HS-27A (cell line): Measurements from ENCODE around the gene UNC13A.

Experiments used
- DNase-seq: peaks from one replicate; pipeline ENCODE4 v3.0.0-alpha.2; 2012; ENCODE audit warnings: low read depth, missing footprints

UNC13A gene

DNA sequence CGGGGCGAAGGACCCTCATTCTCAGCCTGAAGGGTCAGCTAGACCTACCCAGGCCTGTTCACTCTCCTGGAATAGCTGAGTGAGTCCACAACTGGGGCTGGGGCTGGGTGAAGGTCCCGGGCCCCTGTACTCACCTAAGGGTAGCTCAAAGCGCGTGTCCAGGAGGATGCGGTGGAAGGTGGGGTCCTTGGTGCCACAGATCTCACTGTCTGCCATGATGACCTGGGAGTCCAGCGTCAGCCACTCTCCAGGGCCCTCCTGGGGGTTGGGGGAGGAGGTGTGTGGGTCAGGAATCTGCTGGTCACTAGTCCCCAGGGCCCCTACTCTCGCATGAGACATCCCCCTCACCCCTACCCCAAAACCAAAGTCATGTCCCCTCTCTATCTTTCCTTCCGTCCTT, 18.7 kb downstream of the UNC13A start:
- no peak for DNase-seq

DNA sequence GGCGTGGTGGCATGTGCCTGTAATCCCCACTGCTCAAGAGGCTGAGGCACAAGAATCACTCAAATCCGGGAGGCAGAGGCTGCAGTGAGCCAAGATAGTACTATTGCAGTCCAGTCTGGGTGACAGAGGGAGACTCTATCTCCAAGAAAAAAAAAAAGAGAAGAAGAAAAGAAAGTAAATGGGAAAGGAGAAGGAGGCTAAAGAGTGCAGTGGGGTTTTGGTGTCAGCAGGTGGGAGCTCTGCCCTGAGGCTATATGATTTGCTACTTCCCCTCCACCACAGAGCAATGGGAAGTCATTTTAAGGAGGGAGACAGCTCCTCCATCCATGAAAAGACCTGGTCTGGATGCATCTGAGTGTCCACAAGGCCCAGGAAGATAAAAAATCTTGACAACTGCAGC, 23.1 kb downstream of the UNC13A start:
- no peak for DNase-seq

DNA sequence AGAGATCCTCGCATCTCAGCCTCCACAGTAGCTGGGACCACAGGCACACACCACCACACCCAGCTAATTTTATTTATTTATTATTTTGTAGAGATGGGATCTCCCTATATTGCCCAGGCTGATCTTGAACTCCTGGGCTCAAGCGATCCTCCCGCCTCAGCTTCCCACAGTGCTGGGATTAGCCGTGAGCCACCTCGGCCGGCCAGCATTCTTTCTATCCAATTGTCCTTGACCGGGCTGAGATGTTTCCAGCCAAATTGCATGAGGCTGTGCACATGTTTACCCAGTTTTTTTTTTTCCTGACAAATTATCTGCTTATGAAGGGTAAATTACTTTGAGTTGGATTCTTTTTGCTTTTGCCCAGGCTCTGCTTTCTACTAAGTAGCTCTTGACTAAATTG, 28.2 kb downstream of the UNC13A start:
- DNase-seq, result no peak

DNA sequence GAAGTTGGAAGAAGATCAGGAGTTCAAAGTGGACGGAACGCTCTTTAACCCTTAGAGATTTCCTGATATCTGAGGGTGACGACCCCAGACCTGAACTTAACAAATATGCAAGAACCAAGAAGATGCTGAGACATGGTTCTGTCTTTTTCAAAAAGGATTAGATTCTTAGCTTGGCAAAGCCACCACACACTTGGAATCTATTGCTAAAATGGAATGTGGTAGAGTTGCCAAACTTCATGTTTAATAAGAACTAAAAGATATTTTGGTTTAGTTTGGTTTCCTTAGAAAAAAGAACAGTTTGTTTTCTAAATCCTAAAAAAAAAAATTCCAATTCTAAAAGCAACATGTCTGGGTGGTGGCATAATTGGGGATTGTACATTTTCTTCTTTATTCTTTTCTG, 29.5 kb downstream of the UNC13A start:
- no peak for DNase-seq

DNA sequence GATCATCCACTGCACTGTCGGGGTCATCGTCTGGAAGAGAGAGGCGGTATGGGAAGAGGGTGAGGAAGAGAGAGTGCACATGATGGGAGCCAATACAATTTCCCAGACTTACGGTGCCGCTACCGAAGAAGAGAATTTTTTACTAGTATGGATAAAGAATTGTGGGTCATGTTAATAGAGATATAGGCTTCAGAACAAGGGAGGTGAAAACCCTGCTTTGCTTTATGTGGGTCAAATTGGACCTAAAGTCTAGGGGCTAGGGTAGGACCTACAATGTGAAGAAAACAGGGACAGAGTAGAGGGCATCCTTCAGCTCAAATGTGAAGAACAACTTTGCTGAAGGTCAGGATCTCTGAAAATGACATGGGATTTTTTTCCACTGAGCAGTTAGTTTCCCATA, 29.9 kb downstream of the UNC13A start:
- DNase-seq, result no peak

DNA sequence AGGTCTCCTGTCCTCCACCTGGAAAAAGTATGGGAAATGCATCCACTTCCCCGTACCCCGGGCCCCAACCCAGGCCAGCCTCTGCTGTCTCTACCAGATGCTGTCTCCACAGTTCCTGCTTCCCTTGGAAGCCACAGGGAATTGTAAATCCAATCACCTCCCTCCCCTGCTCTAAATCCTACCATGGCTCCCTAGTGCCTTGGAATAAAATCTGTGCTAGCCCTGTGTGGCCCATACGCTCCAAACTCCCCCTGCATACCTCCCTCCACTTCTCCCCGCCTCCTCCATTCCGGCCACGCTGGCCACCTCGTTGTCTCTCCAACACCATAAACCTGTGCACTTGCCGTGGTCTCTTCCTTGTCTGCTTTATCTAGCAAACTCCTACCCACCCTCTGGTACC, 31.2 kb downstream of the UNC13A start:
- no peak for DNase-seq

DNA sequence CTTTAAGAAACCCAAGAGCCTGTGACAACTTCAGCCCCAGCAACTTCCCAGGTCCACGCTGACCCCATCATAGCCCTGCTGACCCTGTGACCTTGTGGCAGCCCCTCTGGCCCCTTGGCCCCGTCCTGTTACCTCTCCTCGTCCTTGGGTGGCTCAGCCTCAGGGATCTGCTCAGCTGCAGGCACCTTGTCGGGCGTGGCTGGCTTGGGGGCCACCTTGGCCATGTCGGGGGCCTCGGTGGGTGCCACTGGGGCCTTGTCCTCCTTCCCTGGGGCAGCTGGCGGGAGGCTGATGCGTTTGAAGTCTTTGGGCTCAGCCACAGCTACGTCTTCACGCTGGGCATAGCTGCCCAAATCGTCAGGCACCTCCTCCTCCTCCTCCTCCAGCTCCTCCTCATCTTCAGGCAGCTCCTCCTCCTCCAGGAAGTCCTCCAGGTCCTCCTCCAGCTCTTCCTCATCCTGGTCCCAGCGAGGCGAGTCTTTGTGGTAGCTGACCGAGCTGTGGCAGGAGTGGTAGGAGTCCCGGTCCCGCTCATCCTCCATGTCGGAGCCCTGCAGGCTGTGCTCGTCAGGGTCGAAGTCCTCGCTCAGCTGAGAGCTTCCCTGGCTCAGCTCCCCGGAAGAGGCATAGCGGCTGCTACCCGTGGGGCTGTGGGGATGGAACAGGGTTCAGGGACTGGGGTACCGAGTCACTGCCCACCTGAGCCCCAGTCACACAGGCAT, 32.2 kb downstream of the UNC13A start:
- no peak for DNase-seq

DNA sequence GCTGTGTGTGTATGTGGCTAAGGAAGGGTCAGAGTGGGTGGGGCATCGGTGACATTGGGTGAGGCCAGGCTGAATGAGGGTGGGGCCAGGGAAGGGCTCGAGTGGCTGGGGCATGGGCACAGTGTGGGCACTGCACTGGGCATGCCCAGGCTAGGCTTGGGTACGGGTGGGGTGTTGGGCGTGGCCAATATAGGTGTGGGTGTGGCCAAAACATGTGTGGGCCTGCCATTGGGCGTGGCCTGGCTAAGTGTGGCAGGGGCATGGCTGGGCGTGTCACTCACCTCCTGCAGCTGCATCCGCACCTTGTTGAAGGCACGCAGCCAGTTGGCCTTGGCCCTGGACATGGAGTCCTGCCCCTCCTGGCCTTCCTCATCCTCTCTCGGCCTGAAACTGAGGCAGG, 33.2 kb downstream of the UNC13A start:
- no peak for DNase-seq

DNA sequence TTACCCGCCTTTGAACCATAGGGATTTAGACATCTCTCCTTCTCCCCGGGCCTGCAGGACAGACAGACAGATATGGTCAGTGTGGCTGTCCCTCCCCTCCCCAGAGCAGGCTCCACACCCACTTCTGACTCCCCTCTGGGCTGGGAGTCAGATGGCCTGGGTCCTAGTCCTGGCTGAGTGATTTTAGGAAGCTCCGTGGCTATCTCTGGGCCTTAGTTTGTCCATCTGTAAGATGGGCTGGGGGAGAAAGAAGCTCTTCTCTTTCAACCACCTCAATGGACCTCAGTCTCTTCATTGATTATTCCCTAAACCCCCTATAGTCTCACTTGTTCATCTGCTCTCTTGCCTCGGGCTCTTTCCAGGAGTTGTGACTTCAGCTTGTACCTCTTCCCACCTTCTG, 35.5 kb downstream of the UNC13A start:
- DNase-seq, result no peak

DNA sequence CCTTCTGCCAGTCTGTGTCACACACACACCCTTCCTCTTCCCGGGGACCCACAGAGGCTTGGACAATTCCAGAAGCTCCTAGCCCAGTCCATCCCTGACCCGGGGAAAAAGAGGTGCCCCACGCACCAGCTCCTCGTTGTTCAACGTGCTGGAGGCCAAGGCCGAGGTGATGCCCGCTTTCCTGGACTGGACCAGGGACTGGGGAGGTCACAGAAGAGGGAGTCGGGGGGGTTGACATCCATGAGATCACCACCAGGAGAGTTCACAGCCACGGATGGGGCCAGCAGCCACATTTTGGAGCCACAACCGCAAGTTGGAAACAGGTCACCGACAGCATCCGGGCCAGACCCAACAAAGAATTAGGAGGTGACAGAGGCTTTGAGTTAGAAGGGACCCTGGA, 39.4 kb downstream of the UNC13A start:
- no peak for DNase-seq

DNA sequence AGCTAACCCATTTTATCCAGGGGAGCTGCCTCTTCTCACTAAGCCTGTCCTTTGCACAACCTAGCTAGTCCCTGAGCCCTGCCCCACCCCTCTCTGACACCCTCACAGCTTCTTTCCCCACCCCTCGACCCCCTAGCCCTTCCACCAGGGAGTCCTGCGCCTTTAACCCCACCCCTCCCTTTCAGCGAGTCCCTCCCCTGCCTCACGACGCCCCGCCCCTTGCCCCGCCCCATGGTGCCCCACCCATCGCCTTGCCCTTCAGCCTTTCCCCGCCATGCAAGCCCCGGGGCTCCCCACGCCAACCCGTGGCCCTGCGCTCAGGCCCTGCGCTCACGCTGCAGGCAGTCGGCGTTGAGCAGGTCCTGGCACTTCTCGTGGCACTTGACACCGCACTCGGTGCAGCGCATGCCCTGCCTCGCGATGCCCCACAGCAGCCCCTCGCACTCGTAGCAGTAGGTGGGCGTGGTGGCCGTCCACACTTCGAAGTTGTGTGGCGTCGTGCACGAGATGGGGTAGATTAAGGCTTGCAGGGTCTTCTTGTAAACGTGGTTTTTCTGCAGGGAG, 40.0 kb downstream of the UNC13A start:
- no peak for DNase-seq

DNA sequence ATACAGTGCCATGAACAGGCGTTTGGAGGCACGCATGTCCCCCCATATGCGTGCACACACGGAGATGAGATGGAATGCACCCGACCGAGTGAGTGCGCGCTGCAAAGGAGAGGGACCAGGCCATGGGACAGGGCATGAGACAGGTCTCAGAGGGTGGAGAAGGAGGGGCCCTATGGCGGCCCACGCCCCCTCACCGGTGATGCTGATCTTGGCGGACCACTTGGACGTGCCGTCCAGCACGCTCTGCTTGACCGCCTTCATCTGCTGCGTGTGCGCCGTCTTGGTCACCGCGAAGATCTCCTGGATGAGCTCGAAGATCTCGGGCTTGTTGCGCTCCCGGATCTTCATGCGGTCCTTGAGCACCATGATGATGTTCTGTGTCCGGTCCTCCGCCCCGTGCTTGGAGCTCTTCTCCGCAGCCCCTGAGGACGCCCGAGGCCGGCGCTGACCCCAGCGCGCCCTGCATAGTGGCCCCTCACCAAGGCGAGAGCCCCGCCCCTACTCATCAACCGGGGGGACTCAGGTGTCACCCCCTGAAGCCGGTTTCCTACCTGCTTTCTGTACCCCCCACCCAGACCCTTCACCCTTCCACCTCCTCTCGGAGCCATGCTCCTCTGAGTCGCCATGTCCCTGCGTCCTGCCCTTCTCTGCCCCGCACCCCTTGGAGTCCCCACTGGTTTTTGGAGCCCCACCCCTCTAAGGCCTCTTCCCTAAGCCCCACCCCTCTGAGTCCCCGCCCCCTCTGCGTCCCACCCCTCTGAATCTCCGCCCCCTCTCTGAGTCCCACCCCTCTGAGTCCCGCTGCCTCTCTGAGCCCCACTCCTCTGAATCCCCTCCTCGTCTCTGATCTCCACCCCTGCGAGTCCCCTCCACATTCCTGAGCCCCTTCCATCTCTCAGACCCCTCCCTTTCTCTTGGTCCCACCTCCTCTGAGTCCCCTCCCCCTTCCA, 40.8 kb downstream of the UNC13A start:
- no peak for DNase-seq

DNA sequence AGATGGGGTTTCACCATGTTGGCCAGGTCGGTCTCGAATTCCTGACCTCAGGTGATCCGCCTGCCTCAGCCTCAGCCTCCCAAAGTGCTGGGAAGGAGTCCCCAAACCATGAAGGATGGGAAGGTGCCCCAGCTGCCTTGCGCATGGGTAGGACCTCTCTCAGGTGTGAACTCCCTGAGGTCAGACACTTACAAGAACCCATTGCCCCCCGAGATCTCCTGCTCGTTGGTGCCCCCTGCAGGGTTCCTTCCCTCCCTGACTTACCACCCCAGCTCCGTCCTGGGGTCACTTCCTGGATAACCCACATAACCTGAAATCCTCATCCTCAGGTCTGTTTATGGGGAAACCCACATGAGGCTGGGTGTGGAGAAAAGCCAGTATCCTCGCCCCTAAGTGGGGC, 41.7 kb downstream of the UNC13A start:
- DNase-seq, result no peak

DNA sequence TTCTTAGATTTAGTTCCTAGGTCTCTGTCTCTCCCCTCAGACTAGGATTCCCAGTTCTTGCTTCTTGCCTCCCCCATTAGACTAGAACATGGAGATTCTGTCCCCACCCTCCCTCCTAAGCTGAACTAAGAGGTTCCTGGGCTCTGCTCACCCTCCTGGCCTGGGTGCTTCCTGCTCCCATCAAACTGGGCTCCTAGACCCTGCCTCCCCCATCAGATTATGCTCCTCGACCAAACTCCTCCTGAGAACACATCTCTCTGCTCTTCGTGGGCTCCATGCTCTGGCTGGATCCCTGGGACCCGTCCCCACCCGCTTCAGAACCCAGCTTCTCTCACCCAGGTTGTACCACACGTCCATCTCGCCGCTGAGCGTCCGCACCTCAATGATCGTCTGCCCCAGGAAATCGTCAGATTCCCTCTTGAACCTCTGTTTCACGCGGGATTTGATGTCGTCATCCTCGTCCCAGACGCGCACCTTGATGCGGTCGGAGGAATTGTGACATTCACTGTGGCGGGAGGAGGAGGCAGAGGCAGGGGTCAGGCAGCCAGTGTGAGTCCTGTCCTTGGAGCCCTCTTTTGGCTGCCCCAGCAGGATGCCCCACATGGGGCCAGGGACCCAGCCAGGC, 42.7 kb downstream of the UNC13A start:
- DNase-seq, result no peak

DNA sequence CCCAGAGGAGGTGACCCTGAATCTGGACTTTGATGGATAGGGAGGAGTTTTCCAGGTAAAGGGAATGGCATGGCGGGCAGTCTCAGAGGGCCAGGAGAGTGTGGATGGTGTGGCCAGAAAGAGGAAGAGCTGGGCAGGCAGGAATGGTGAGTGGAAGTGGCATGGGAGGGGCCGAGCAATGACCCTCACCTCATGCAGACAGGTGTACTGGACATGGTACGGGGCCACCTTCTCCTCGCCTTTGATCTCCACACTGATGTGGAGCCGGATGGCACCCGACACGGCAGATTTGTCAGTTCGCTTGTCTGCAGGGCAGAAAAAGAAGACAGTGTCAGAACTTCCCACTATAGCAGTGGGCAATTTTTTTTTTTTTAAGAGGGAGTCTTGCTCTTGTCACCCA, 45.5 kb downstream of the UNC13A start:
- DNase-seq, result no peak

DNA sequence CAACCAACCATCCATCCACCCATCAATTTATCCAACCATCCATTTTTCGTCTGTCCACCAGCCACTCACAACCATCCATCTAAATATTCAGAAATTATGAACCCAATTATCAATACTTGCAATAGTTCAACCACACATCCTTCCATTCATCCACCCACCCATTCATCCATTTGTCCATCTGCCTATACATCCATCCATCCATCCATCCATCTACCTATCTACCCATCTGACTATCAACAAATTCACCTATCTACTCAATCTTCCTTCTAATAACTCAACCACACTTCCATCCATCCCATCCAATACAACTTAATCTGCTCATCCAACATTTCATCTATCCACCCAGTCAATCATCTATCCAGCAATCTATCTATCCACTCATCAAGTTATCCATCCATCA, 46.3 kb downstream of the UNC13A start:
- no peak for DNase-seq

DNA sequence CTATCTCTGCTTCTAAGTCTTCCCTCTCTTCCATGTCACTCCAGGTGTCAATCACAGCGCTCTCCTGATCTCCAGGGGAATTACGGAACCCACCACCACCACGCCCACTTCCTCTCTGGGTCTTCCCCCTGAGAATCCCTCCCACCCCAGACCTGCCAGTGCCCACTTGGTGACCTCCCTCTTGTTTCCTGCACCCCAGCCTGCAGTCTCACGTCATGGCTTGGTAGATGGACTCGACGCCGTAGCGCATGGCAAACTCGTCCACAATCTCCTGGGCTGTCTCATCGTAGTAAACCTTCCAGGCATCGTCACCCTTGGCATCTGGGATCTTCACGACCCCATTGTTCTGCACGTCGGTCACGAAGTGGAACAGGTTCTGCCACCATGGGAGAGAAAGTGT, 47.0 kb downstream of the UNC13A start:
- no peak for DNase-seq

DNA sequence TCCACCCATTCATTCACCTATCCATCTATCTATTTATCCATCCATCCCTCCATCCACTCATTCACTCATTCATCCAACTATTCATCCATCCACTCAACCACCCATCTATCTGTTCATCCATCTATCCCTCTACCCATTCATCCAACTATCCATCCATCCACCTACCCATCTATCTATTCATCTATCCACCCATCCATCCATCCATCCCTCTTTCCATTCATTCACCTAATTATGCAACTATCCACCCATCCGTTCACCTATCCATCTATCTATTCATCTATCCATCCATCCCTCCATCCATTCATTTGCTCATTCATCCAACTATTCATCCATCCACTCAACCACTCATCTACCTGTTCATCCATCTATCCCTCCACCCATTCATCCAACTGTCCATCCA, 54.5 kb downstream of the UNC13A start:
- DNase-seq, result no peak

DNA sequence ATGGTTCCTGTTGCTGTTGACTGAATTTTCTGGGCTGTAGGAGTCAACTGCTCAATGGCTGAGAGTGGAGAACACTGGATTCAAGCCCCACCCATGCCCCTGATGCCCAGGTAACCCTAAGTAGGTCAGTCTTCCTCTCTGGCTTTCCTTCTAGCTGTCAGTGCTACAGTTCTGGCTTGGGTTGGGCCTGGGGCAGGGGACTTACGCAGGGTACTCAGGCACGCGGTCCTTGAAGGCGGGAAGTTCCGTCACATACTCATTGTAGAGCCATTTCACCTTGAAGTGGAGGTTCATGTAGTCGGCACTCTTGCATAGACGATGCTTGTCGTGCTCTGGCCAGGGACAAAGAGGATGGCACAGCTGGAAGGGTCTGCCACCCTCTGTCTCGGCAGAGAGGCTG, 55.6 kb downstream of the UNC13A start:
- no peak for DNase-seq

DNA sequence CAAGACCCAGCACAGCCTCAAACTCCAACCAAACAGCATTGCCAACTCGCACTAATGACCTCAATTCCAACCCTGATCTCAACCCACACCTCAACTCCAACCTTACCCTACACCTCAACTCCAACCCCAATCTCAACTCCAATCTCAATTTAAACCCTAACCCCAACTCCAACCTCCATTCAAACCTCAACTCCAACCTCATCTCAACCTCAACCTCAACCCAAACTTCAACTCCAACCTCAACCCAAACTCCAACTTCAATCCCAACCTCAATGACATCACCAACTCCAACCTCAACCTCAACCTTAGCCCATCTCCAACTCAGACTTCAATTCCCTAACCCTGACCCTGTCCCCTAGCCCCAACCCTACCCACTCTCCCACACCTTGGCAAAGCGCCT, 58.4 kb downstream of the UNC13A start:
- no peak for DNase-seq

DNA sequence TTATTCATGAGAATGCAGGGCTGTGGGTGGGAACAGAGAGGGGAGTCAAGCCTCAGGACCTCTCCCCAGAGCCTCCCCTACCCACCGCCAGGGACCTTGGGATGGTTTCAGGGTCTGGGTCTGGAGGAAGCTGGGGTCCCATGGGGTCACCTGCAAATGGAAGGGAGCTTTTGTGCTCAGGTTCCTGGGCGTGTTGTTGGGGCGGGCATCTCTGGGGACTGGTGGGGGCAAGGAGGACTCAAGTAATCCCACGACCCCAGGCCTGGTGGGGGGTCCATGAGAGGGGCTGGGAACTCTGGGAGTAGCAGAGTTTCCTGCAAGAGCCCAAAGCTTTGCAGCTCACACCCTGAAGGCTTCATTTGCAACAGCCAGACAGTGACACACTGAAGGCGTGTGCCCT, 60.2 kb downstream of the UNC13A start:
- no peak for DNase-seq

DNA sequence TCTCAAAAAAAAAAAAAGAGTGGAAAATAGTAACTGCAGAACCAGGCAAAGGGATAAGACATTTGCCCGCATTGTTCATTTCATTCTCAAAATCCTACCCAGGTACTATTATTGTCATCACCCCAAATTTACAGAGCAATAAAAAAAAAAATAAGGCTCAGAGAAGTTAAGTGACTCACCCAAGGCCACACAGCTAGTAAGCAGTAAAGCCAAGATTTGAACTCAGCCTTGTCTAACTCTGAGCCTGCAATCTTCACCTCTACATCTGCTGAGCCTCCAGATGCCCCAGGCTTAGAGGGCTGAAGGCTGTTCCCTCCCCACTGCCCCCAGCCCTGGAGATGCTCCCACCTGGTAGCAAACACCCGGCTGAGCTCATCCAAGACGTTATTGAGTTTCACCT, 61.0 kb downstream of the UNC13A start:
- no peak for DNase-seq
